Measurements from ENCODE around the gene IAPP. TPM values are rescaled to one million over a fixed set of nuclear protein-coding genes. Genes with fewer than 3 reads are reported as not detected.
"Not testable (repeated sequence)": the region's sequence is repeated elsewhere in the genome, so short reads cannot be mapped to it uniquely, and the experiment has no call there.

The IAPP gene
- total RNA-seq, 2 donors from 2014 or later, result not detected

DNA sequence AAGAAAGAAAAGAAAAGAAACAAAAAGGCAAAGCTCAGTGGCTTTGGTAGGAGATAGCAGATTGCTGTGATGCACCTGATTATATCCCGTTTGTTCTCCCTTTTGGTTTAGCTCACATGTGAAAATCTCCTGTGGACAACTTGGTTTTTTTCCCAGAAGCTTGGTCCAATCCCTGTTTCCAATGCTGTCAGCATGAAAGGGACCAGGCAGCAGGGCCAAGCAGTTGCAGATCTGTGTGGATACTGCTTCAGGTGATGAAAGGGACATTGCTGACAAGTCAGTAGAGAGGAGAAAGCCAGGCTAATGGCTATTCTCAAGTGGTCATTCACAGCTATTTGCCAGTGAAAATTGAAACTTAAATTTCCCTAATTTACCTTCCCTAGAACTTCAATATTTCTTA, 19.2 kb upstream of the IAPP start:
- no peak for ATAC-seq (replicated peaks)
- Mint-ChIP-seq H3K36me3 (ENCODE audit: low read depth) (no peaks in the 10 kb centered on the region), H3K27ac (no peak overlapping the region), H3K4me3 (no peak overlapping the region), H3K27me3 (peaks cover 16% of the 10 kb centered on the region), H3K4me1 (no peaks in the 10 kb centered on the region), H3K9me3 (no peaks in the 10 kb centered on the region)

DNA sequence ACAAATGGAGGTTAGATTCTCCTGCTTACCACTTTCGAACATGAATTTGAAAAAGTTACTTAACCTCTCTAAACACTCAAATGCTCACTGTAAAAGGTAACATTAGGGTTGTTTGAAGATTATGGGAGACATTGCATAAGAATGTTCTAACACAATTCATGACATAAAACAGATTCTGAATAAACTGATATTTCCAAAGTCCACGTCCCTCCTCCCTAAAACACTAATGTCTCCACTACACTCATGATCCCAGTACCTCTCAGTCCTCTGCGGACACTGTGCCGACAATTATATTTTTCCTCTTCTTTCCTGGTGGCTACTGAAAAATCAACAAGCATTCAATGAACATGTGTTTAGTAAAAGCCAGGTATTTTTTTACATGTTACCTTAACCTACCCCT, 18.8 kb upstream of the IAPP start:
- Mint-ChIP-seq H3K36me3 (ENCODE audit: low read depth) (no peaks in the 10 kb centered on the region), H3K4me1 (no peaks in the 10 kb centered on the region), H3K9me3 (no peaks in the 10 kb centered on the region), H3K4me3 (no peak overlapping the region), H3K27me3 (peaks cover 14% of the 10 kb centered on the region), H3K27ac (no peak overlapping the region)
- ATAC-seq (replicated peaks), result no peak

DNA sequence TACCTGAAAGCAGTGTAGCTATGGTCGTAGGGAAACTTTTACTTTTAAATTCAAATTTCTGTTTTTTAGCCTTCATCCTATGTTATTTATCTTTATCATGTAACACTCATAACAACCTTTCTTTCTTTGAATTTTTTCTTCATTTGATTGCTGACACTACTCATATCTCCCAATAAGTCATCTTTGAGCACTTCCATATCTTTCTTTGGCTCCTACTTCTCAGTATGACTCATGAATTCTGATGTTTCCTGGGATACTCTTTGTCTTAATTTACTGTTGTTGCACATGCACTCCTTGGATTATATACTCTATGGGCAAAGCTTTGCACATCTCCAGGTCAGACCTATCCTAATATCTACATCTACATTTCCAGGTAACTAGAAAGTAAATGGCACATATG, 18.1 kb upstream of the IAPP start:
- ATAC-seq (replicated peaks), result no peak
- peaks cover 12% of the 10 kb centered on the region for H3K27me3 Mint-ChIP-seq
- no peak overlapping the region for H3K27ac Mint-ChIP-seq
- H3K4me1 Mint-ChIP-seq, result no peaks in the 10 kb centered on the region
- H3K4me3 Mint-ChIP-seq, result no peak overlapping the region
- no peaks in the 10 kb centered on the region for H3K36me3 Mint-ChIP-seq (ENCODE audit: low read depth)
- no peaks in the 10 kb centered on the region for H3K9me3 Mint-ChIP-seq

DNA sequence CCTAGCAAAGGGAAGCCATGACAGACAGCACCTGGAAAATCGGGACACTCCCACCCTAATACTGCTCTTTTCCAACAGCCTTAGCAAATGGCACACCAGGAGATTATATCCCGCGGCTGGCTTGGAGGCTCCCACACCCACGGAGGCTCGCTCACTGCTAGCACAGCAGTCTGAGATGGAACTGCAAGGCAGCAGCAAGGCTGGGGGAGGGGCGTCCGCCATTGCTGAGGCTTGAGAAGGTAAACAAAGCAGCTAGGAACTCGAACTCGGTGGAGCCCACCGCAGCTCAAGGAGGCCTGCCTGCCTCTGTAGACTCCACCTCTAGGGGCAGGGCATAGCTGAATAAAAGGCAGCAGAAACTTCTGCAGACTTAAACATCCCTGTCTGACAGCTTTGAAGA, 12.1 kb upstream of the IAPP start:
- H3K4me1 Mint-ChIP-seq; H3K9me3 Mint-ChIP-seq; ATAC-seq (replicated peaks); H3K27ac Mint-ChIP-seq; H3K27me3 Mint-ChIP-seq; H3K4me3 Mint-ChIP-seq; H3K36me3 Mint-ChIP-seq (ENCODE audit: low read depth): not testable (repeated sequence)

DNA sequence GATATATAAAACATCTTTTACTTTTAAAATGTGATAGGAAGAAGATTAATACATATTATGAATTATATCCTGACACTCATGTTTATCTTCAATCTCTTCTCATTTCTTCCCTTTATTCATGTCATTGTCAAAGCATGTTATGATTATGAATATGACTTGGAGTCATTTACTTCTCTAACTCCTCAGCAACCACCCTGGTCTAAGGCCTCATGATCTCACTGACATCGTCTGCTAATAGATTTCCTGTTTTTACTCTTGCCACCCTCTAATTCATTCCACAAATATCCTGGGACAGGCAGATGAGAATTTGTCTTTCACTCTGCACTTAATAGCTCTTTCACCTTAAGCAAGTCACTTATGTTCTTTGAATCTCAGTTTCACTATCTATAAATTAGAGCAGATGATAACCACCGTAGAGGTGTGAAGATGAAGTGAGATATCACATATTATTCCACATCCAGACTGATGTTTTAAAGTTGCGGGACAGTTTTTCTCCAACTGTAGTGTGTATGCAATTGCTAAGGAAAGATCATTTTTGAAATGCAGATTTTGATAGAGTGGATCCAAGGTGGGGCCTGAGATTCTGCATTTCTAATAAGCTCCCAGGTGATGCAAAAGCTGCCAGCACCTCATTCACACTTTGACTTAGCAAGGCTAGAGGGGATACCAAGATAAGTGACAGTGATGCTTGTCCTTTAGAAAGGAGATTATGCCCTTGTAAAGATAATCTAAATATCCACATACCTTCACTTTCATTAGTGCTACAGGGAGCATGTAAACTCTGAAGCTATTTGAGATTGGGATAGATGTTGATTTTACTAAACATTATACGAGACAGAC, 3.3 kb upstream of the IAPP start:
- H3K4me1 Mint-ChIP-seq, result peaks cover 5% of the 10 kb centered on the region
- no peak overlapping the region for H3K27ac Mint-ChIP-seq
- no peaks in the 10 kb centered on the region for H3K9me3 Mint-ChIP-seq
- no peaks in the 10 kb centered on the region for H3K27me3 Mint-ChIP-seq
- no peaks in the 10 kb centered on the region for H3K36me3 Mint-ChIP-seq (ENCODE audit: low read depth)
- peak; percentile 54 for ATAC-seq (replicated peaks)
- no peak overlapping the region for H3K4me3 Mint-ChIP-seq

DNA sequence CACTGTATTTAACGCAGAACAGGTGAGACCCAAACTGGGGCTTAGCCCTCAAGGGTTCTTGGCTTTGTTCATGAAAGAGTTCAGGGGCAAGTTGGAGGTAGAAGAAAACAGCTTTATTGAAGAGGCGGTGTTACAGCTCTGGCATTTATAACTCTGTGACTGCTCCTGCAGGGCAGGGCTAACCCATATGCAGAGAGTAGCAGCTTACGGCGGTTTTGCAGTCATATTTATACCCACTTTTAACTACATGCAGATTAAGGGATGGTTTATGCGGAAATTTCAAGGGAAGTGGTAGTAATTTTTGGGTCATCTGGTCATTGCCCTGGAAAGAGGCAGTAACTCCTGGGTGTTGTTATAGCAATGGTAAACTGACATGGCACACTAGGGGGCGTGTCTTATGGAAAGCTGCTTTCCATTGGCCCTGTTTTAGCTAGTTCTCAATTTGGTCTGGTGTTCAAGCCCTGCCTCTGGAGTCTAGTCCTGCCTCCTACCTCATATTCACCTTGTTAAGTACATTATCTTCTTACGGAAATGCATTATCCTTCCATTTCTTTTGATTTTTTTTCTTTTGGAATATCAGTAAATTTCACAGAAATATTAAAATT, 1.8 kb upstream of the IAPP start:
- Mint-ChIP-seq H3K9me3 (no peaks in the 10 kb centered on the region), H3K4me1 (peaks cover 5% of the 10 kb centered on the region), H3K27me3 (no peaks in the 10 kb centered on the region), H3K4me3 (no peak overlapping the region), H3K36me3 (ENCODE audit: low read depth) (no peaks in the 10 kb centered on the region), H3K27ac (no peak overlapping the region)
- ATAC-seq (replicated peaks), result no peak

DNA sequence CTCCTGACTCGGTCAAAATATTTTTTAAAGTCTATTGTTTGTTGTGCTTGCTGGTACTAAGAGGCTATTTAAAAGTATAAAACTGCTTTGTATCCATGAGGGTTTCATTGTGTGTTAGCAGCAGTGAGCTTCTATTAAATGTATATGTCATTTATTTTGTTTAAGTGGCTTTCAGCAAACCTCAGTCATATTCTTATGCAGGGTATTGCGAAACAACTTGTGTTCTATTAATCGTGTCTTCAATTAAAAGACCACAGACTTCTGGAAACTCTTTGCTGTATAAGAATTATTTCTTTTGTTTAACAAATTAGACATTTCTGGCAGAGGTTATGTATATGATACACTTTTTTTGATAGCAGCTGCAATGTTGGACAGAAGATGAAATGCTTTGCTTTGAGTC, 6.5 kb downstream of the IAPP start:
- Mint-ChIP-seq H3K4me3 (no peak overlapping the region), H3K9me3 (no peaks in the 10 kb centered on the region)
- ATAC-seq (replicated peaks), result no peak

DNA sequence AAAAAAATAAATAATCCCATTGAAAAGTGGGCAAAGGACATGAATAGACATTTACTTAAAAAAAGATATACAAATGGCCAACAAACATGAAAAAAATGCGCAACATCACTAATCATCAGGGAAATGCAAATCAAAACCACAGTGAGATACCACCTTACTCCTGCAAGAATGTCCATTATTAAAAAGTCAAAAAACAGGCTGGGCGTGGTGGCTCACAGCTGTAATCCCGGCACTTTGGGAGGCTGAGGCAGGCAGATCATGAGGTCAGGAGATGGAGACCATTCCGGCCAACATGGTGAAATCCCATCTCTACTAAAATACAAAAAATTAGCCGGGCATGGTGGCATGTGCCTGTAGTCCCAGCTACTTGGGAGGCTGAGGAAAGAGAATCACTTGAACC, 8.6 kb downstream of the IAPP start:
- not testable (repeated sequence) for ATAC-seq (replicated peaks); H3K36me3 Mint-ChIP-seq (ENCODE audit: low read depth)

More for the DNA sequence above, 6.5 kb downstream of the IAPP start:
- peaks cover 7% of the 10 kb centered on the region for H3K27me3 Mint-ChIP-seq
- H3K27ac Mint-ChIP-seq, result no peak overlapping the region
- no peaks in the 10 kb centered on the region for H3K36me3 Mint-ChIP-seq (ENCODE audit: low read depth)
- no peaks in the 10 kb centered on the region for H3K4me1 Mint-ChIP-seq

DNA sequence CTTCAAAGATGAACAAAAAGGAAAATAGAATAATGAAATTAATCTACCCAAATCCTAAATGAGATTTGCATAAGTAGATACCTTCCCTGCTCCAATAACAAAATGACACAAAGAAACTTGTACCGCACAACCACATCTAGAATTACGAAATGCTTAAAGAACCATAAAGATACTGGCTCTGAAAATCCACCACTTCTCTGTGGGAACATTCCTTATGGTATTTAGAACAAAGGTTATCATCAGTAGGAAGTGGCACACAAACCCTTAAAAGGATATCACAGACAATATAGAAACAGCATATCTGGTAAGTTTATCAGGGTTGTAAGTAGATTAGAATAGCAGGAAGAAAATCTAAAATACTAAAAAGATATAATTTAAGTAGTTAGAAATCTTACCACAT, 11.6 kb downstream of the IAPP start:
- no peaks in the 10 kb centered on the region for H3K36me3 Mint-ChIP-seq (ENCODE audit: low read depth)
- peaks cover 3% of the 10 kb centered on the region for H3K27me3 Mint-ChIP-seq
- H3K4me1 Mint-ChIP-seq, result no peaks in the 10 kb centered on the region
- no peak overlapping the region for H3K4me3 Mint-ChIP-seq
- no peak for ATAC-seq (replicated peaks)
- H3K27ac Mint-ChIP-seq, result no peak overlapping the region
- no peaks in the 10 kb centered on the region for H3K9me3 Mint-ChIP-seq

More for the DNA sequence above, 8.6 kb downstream of the IAPP start:
- not testable (repeated sequence) for H3K4me1 Mint-ChIP-seq, H3K4me3 Mint-ChIP-seq, H3K27ac Mint-ChIP-seq, H3K27me3 Mint-ChIP-seq, H3K9me3 Mint-ChIP-seq

DNA sequence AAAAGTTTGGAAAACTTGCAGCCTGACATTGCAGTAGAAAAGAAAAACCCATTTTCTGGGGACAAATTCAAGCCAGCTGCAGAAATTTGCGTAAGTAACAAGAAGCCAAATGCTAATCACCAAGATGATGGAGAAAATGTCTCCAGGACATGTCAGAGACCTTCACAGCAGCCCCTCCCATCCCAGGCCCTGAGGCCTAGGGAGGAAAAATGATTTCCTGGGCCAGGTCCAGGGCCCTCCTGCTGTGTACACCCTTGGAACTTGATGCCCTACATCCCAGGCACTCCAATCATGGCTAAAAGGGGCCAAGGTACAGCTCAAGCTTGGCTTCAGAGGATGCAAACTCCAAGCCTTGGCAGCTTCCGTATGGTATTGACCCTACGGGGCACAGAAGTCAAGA, 14.5 kb downstream of the IAPP start:
- H3K36me3 Mint-ChIP-seq (ENCODE audit: low read depth), result no peaks in the 10 kb centered on the region
- no peaks in the 10 kb centered on the region for H3K27me3 Mint-ChIP-seq
- no peak overlapping the region for H3K27ac Mint-ChIP-seq
- no peaks in the 10 kb centered on the region for H3K4me1 Mint-ChIP-seq
- no peak for ATAC-seq (replicated peaks)
- no peak overlapping the region for H3K4me3 Mint-ChIP-seq
- H3K9me3 Mint-ChIP-seq, result no peaks in the 10 kb centered on the region

DNA sequence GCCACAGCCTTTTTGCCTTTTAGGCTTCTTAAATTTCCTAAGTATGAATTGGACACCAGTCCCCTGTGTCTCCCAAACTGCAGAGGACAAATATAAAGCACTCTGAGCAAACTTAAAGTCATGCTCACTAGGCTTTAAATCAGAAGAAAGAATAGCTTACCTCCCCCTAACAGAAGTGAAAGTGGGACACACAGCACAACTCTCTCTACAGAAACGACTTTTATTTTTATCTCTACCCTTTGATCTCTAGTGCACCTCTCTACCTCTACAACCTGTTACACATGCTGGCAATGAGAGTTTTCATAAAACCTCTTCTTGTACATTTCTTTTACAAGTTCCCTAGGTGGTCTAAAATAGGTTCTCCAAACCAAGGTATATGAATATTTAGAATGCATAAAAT, 19.7 kb downstream of the IAPP start:
- no peaks in the 10 kb centered on the region for H3K9me3 Mint-ChIP-seq
- H3K36me3 Mint-ChIP-seq (ENCODE audit: low read depth), result no peaks in the 10 kb centered on the region
- ATAC-seq (replicated peaks), result no peak

DNA sequence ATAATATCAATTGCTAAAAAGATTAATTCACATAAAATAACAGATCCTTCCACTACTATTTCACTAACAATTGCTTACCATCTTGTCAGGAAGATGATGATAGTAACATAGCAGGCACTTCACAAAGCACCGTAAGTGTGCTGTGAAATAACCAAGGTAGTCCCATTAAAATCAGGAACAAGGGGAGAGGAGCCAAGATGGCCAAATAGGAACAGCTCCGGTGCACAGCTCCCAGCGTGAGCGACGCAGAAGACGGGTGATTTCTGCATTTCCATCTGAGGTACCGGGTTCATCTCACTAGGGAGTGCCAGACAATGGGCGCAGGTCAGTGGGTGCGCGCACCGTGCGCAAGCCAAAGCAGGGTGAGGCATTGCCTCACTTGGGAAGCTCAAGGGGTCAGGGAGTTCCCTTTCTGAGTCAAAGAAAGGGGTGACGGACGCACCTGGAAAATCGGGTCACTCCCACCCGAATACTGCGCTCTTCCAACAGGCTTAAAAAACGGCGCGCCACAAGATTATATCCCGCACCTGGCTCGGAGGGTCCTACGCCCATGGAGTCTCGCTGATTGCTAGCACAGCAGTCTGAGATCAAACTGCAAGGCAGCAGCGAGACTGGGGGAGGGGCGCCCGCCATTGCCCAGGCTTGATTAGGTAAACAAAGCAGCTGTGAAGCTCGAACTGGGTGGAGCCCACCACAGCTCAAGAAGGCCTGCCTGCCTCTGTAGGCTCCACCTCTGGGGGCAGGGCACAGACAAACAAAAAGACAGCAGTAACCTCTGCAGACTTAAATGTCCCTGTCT, 22.3 kb downstream of the IAPP start:
- not testable (repeated sequence) for ATAC-seq (replicated peaks); H3K36me3 Mint-ChIP-seq (ENCODE audit: low read depth); H3K4me3 Mint-ChIP-seq; H3K4me1 Mint-ChIP-seq; H3K9me3 Mint-ChIP-seq; H3K27me3 Mint-ChIP-seq; H3K27ac Mint-ChIP-seq

More for the DNA sequence above, 19.7 kb downstream of the IAPP start:
- no peaks in the 10 kb centered on the region for H3K27me3 Mint-ChIP-seq
- H3K4me3 Mint-ChIP-seq, result no peak overlapping the region
- no peaks in the 10 kb centered on the region for H3K4me1 Mint-ChIP-seq
- no peak overlapping the region for H3K27ac Mint-ChIP-seq

DNA sequence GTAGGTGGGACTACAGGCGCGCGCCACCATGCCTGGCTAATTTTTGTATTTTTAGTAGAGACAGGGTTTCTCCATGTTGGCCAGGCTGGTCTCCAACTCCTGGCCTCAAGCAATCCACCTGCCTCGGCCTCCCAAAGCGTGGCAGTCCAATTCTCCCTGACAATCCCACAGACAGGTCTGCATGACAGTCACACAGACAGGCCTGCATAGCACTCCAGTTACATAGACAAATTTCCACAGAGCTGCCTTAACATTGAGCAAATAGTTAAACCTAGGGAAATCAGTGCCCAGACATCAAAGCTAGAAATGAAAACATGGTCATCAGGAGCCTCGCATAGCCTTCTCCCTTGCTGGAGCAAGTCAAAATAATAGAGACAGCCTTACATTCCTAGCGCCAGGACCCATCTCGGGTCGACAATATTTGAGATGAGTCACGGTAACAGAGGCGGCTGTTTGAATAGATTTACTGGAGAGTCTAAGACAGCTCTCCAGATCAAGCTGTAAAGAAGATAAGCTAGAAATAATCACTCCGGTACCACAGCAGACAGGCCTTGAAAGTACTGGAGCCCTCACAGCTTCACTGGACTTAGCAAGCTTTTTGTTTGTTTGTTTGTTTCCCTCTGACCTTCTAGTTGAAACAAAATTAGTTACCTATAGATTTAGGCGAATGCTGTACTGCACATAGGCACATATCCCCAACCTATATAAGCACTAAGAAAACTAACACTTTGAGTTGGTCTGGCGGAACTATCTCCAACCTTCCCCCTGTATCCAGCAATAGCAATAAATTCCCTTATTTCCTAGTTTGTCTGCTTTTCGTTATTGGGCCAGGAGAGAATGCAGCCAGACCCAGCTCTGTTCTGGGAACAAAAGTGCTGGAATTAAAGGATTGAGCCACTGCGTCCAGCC, 40.9 kb downstream of the IAPP start:
- Mint-ChIP-seq H3K4me1 (no peaks in the 10 kb centered on the region), H3K9me3 (no peaks in the 10 kb centered on the region), H3K27me3 (peaks cover 24% of the 10 kb centered on the region), H3K36me3 (ENCODE audit: low read depth) (no peaks in the 10 kb centered on the region), H3K4me3 (no peak overlapping the region), H3K27ac (no peak overlapping the region)
- ATAC-seq (replicated peaks), result no peak

DNA sequence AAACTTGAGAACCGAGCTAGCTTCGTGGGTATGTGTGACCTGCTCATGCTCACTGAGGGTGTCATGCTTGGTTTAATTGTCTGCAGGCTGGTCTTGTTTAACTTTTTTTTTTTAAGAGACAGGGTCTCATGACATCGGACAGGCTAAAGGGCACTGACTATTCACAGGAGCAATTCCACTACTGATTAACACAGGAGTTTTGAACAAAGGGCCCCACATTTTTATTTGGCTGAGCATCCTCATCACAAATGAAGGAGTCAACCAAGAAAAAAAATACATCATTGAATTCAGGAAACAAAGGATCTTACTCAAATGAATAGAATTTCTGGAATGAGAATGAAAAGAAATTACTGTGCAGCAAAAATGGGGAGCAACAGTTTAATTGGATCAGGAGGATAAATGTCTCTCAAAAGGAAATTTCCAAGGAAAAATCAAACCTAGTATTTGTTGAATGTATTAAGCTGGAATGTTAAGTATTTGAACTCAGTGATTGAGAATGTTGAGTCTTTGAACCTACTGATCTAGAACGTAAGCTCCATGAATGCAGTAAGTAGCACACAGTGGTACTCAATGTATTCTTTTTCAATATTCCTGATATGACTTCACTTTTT, 43.9 kb downstream of the IAPP start:
- H3K4me3 Mint-ChIP-seq, result no peak overlapping the region
- no peaks in the 10 kb centered on the region for H3K4me1 Mint-ChIP-seq

More for the DNA sequence above, 43.9 kb downstream of the IAPP start:
- no peaks in the 10 kb centered on the region for H3K9me3 Mint-ChIP-seq
- H3K27ac Mint-ChIP-seq, result no peak overlapping the region
- H3K27me3 Mint-ChIP-seq, result peaks cover 24% of the 10 kb centered on the region
- ATAC-seq (replicated peaks), result no peak
- no peaks in the 10 kb centered on the region for H3K36me3 Mint-ChIP-seq (ENCODE audit: low read depth)
